Amniotic stem cell (primary cell): ENCODE results near the gene KCTD13.
"Not testable (repeated sequence)": the region's sequence is repeated elsewhere in the genome, so short reads cannot be mapped to it uniquely, and the experiment has no call there.

ENCODE experiments used
- DNase-seq: peaks from one replicate; lab custom pipeline; 2025; lab: John Stamatoyannopoulos, UW

The KCTD13 gene, protein sequence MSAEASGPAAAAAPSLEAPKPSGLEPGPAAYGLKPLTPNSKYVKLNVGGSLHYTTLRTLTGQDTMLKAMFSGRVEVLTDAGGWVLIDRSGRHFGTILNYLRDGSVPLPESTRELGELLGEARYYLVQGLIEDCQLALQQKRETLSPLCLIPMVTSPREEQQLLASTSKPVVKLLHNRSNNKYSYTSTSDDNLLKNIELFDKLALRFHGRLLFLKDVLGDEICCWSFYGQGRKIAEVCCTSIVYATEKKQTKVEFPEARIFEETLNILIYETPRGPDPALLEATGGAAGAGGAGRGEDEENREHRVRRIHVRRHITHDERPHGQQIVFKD

GRCh38 chr16:29925781-29926710 lies at the start of gene KCTD13:
KCTD13 (minus strand) TSS chr16:29926226; CDS start chr16:29926033, 193 bp downstream.
- DNase-seq: peak; percentile 68

- DNase-seq: no peak
Observed at GRCh38 chr16:29975134-29975538, 49.1 kb upstream of the KCTD13 start.

GRCh38 chr16:29974291-29975133 lies 48.5 kb upstream of the KCTD13 start:
- DNase-seq: no peak

DNA sequence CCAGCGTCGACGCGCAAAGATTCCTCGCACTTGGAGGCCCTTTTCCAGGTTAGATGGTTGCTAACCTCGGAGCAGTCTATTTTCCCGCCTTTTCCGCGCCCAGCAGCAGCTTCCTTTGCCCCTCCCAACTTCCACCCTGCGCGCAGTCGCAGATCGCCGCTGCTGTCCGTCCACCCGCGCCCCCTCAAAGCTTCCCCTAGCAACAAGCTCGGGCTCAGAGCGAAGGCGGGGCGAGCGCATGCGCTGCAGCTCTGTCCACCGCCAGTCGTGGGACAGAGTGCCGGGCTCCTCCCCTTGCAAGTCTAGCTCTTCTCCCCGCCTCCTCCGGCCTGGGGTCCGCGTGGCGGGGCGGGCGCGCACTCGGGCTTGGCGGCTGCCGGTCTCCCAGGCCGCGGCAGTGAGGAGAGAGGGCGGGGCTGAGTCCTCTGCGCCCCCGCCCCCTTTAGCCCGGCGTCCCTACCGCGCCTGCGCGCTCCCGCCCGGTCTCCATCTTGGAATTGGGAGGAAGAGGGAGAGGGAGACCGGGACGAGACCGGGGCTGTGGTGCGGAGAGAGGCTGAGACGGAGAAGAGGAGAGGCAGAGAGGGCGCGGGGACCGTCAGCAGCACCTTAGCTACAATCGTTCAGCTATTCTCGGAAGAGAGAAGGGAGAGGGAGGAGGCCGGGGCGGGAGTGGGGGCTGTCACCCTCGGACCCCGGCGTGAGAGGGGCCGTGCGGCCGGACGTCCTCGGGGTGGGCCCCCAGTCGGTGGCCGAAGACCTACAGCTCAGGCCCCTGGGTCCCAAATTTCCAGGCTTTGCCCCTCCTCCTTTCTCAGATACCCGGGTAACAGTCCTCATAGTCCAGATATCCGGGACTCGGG lies 47.6 kb upstream of the KCTD13 start, which contains the start of gene TAOK2:
TSS of gene TAOK2 (plus strand) at position 485 of the 863 bp plus-strand sequence. CDS start 3,905 bp downstream, outside the sequence.
- peak; percentile 94 for DNase-seq

GRCh38 chr16:29972992-29973383 lies 47.0 kb upstream of the KCTD13 start:
- no peak for DNase-seq

- DNase-seq: no peak
Observed at GRCh38 chr16:29972500-29972899, 46.5 kb upstream of the KCTD13 start.

DNA sequence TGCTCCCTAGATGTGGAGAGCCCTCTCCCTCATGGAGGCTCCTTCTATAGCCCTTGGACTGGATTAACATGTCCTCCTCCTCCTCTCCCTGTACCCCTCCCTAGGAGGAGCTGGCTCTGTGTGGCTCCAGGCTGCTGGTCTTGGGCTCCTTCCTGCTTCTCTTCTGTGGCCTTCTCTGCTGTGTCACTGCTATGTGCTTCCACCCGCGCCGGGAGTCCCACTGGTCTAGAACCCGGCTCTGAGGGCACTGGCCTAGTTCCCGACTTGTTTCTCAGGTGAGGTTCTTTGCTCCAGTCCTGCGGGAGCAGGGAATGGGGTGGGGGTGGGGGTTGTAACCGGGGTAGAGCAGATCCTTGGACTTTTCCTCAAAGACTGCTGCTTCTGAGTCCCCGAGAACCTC lies 45.3 kb upstream of the KCTD13 start:
- no peak for DNase-seq

DNA sequence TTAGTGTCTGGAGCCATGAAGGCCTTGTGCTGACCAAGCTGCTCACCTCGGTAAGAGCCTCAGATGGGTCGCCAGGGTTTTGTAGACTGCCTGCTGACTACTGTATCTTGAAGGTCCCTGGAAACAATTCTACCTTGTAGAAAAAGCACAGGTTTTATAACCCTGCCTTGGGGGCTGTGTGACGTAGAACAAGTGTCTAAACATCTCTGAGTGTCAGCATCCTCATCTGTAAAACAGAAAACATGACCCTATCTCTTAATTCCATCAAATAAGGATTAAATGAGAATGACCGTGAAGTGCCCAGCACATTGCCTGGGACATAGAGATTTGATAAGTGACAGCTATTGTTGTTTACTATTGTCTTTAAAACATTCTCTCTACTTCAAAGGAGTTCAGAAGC lies 42.2 kb upstream of the KCTD13 start:
- DNase-seq: no peak

- no peak for DNase-seq
Observed at GRCh38 chr16:29963021-29963743, 37.2 kb upstream of the KCTD13 start.

DNA sequence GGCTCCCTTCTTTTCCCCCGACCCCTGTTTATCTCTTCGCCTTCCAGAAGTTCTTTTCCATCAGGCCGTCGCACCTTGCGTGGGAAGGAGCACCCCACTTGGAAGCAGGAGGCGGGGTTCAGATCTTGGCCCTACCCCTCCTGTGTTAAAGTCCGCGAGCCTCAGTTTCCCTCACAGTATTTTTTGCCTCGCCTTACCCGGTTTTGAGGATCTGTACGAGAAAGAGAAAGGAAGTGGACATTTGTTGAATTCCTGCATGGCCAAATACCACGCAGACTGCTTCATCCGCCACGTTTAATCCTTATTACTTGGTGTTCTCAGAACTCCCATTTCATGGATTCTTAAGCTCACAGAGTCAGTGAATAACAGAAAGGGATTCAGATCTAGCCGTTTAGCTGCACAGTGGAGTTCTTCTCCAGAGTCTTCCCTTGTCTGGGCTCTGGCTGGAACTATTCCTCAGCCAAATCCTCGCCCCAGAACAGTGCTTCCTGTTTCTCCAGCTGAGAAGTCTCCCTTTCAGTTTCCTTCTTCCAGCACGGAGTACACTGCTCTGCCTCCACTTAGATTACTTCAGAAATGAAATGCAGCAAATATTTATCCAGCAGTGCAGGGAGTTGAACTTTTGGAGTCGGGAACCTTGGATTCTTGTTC lies 36.4 kb upstream of the KCTD13 start:
- DNase-seq: no peak

DNA sequence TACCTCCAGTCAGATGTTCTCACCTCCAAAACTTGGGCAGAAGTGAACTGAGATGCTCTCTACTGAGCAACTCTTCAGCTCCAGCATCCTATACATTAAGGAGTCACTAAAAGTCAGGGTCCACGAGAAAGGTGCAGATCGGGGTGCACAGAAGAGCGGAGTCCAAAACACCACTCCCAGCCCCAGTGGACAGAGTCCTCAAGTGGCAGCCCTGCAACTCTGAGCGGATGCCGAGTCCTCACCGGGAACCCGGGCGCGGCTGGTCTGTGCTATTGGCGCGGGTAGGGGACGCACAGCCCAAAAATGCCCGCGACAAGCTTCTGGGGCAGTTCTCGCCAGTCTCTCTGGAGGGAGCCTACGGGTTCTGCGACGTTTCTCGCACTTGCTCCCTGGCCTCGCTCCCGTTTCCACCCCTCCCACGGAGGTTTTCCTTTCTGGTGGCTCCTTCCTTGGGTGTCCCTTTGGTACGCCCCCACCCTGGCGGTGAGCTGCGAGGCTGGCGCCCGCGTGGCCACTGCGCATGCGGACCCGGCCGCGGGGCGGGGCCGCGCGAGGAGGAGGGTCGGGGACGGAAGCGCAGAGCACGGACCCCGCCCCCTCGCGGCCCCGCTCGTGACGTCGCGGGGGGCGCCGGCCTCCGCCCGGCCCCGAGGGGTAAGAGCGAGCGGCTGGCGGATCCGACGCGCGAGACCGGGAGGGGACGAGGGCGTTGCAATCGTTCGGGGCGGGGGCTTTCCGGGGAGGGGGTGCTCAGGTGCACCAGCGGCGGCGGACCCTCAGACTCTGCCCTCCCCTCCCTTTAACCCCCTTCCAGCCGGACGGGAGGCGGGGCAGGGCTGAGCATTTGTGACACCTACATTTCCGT lies 35.7 kb upstream of the KCTD13 start, which contains the start of gene TMEM219:
TSS of gene TMEM219 (plus strand) at position 601 of the 865 bp plus-strand sequence. CDS start 1,065 bp downstream, outside the sequence.
- peak; percentile 75 for DNase-seq

- DNase-seq: no peak
Observed at GRCh38 chr16:29961127-29961478, 35.1 kb upstream of the KCTD13 start.

- not testable (repeated sequence) for DNase-seq
Observed at GRCh38 chr16:29959821-29960220, 33.8 kb upstream of the KCTD13 start.

DNA sequence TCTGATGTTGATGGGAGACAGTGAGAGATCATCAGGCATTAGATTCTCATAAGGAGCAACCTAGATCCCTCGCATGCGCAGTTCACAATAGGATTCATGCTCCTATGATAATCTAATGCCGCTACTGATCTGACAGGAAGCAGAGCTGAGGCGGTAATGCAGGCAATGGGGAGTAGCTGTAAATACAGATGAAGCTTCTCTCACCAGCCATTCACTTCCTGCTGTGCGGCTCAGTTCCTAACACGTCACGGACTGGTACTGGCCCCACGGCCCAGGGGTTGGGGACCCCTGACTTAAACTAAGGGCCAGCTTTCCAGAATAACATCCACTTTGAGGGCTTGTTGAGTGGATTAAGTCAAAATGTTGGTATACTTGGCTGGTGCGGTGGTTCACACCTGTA lies 33.3 kb upstream of the KCTD13 start:
- no peak for DNase-seq

- DNase-seq: no peak
Observed at GRCh38 chr16:29958756-29959155, 32.7 kb upstream of the KCTD13 start.

DNA sequence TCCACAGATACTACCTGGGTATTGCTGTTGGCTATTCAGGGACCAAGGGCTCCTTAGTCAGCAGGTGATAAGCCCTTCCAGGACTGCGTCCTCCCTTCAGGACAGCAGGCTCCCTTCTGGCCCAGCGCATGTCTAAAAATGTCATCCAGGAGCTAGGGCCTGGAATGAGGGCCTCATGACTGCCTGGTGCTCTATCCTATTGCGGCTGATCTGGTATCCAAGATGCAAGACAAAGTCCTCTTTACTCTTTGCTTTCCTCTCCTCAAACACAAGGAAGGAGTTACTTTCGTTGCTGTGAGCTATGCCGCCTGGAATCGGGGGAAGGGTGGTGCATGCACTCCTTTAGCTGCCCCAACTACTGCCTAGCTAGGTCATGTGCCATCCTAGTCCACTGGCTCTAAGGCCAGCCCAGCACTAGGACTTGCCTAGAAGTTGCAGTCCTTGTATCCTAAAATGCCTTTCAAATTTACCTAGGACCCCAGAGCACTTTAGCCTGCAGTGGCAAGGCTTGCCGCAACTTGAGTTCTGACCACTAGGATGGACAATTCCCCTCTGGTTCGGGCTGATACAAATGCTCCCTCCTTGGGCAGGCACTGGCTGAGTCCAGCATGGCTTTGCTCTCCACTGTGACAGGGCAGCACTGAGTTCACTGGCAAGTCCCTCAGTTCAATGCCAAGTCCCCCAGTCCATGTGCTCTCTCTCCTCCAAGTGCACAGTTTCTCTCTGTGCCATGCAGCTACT lies 25.8 kb upstream of the KCTD13 start:
- no peak for DNase-seq

- DNase-seq: no peak
Observed at GRCh38 chr16:29950806-29951461, 24.9 kb upstream of the KCTD13 start.
